Keratinocyte (primary cell): ENCODE results near the gene FAM186B. TPM values are rescaled to one million over a fixed set of nuclear protein-coding genes. Genes with fewer than 3 reads are reported as not detected.

Experiments
- DNase-seq: peaks from one replicate; pipeline ENCODE4 v3.0.0-alpha.2; 2011; ENCODE audit warnings: low read depth, missing footprints, low spot score
- FAIRE-seq: peaks from 2 replicates; lab custom pipeline; 2011; peaks lifted over from hg19 to GRCh38; lab: Jason Lieb, UNC
- H2AFZ ChIP-seq: 2 replicates; pipeline ENCODE4 v1.6.0; 2012; ENCODE audit warnings: low read length, control low read depth, inconsistent platforms; ENCODE audit not compliant: control insufficient read depth
- H3K27ac ChIP-seq: 2 replicates; pipeline ENCODE4 v1.5.1; 2011; ENCODE audit warnings: low read length; ENCODE audit not compliant: control insufficient read depth, insufficient read depth
- H3K27me3 ChIP-seq: 3 replicates; pipeline ENCODE4 v1.6.0; 2011; ENCODE audit warnings: low read length; ENCODE audit not compliant: control insufficient read depth, insufficient read depth; ENCODE audit errors: extremely low read depth
- H3K36me3 ChIP-seq, 2 experiments: 2 replicates in 1 of 2; 3 replicates in 1 of 2; pipeline ENCODE4 v1.5.1; 2011; ENCODE audit warnings: low read length in 2 of 2, mild to moderate bottlenecking in 1 of 2; ENCODE audit not compliant: control insufficient read depth in 2 of 2, insufficient read depth in 2 of 2; ENCODE audit errors: extremely low read depth in 1 of 2
- H3K4me1 ChIP-seq: 3 replicates; pipeline ENCODE4 v1.5.1; 2011; ENCODE audit warnings: low read length; ENCODE audit not compliant: control insufficient read depth, insufficient read depth; ENCODE audit errors: extremely low read depth
- H3K4me2 ChIP-seq: 3 replicates; pipeline ENCODE4 v1.6.0; 2011; ENCODE audit warnings: low read depth, low read length; ENCODE audit not compliant: control insufficient read depth, insufficient read depth; ENCODE audit errors: extremely low read depth
- H3K4me3 ChIP-seq, 3 experiments: fragments of 200-600 bp in 1 of 3; sonication (generic) in 1 of 3; 2 replicates in 2 of 3; 3 replicates in 1 of 3; pipeline ENCODE4 v1.5.1; 2011 to 2016; ENCODE audit warnings: low read length in 3 of 3, mild to moderate bottlenecking in 3 of 3, control low read depth in 2 of 3, inconsistent platforms in 1 of 3, low read depth in 1 of 3, mixed read lengths in 1 of 3, mixed run types in 1 of 3, moderate library complexity in 1 of 3; ENCODE audit not compliant: control insufficient read depth in 2 of 3, insufficient read depth in 2 of 3; ENCODE audit errors: extremely low read depth in 1 of 3
- H3K79me2 ChIP-seq: 2 replicates; pipeline ENCODE4 v1.6.0; 2012; ENCODE audit warnings: low read length; ENCODE audit not compliant: control insufficient read depth, insufficient read depth
- H3K9ac ChIP-seq: 3 replicates; pipeline ENCODE4 v1.6.0; 2011; ENCODE audit warnings: low read length; ENCODE audit not compliant: control insufficient read depth, insufficient read depth; ENCODE audit errors: extremely low read depth
- H3K9me1 ChIP-seq: 3 replicates; pipeline ENCODE4 v1.6.0; 2011; ENCODE audit warnings: low read length; ENCODE audit not compliant: control insufficient read depth, insufficient read depth; ENCODE audit errors: extremely low read depth
- H3K9me3 ChIP-seq: 2 replicates; pipeline ENCODE4 v1.5.1; 2012; ENCODE audit warnings: low read depth, low read length; ENCODE audit not compliant: control insufficient read depth
- H4K20me1 ChIP-seq: 3 replicates; pipeline ENCODE4 v1.6.0; 2011; ENCODE audit warnings: low read length; ENCODE audit not compliant: control insufficient read depth, insufficient read depth; ENCODE audit errors: extremely low read depth
- CTCF ChIP-seq, 3 experiments: IDR thresholded peaks in 1 of 3; conservative IDR thresholded peaks in 1 of 3; optimal IDR thresholded peaks in 1 of 3; 2 replicates in 2 of 3; 3 replicates in 1 of 3; pipeline versions ENCODE3 to v1.5.1; 2011; ENCODE audit warnings: low read length in 3 of 3, mild to moderate bottlenecking in 3 of 3, moderate library complexity in 2 of 3, control low read depth in 1 of 3, inconsistent platforms in 1 of 3; ENCODE audit not compliant: insufficient read depth in 2 of 3; ENCODE audit errors: extremely low read depth in 1 of 3
- EZH2 ChIP-seq: IDR thresholded peaks from one replicate; pipeline ENCODE4 v1.6.1; 2012; ENCODE audit warnings: inconsistent platforms, mild to moderate bottlenecking, low read length, moderate library complexity
- dilution Hi-C: fragments of 300-500 bp; cut with MboI; formaldehyde crosslinking; loops from one replicate; pipeline ENCODE4 v1.7.0; 2020; ENCODE audit warnings: low sequenced_read_pairs; ENCODE audit not compliant: extremely low pct_ligation_motif_present
- polyA plus RNA-seq, 5 experiments: library from polyadenylated mRNA; depleted of rRNA in 3 of 5; stranded (reverse) in 3 of 5; stranded (forward) in 1 of 5; unstranded in 1 of 5; fragments of >200 nt; gene quantifications; 1 replicate in 1 of 5; 2 replicates in 3 of 5; 3 replicates in 1 of 5; pipeline versions ENCODE4 v1.2.1 to v1.2.3, GENCODE V29; 2011 to 2012; ENCODE audit warnings: missing spikeins in 2 of 5, low read depth in 1 of 5, low replicate concordance in 1 of 5

The FAM186B gene
- polyA plus RNA-seq, 1 donor (not counting 4 experiments of a cell fraction or from before 2014, with no cell fraction given) = 0.13 TPM

GRCh38 chr12:49647827-49648711, 42.6 kb upstream of the FAM186B start:
- no peak for TF ChIP-seq EZH2
- TF ChIP-seq CTCF (optimal IDR thresholded peaks at IDR 0.05 in 1 of 3, IDR thresholded peaks at IDR 0.05 in 1 of 3, conservative IDR thresholded peaks at IDR 0.05 in 1 of 3; ENCODE audit: extremely low read depth in 1 of 3, insufficient read depth in 2 of 3, low read length in 3 of 3) = no peak
- Histone ChIP-seq H3K27me3 (no peaks in the 10 kb centered on the region), H3K9ac (no peak overlapping the region), H3K4me2 (no peak overlapping the region), H3K4me1 (peaks cover 12% of the 10 kb centered on the region), H3K79me2 (no peaks in the 10 kb centered on the region), H3K36me3 (peaks cover 10 to 28% of the 10 kb centered on the region in 2 experiments), H2AFZ (no peak overlapping the region), H3K9me3 (no peaks in the 10 kb centered on the region), H3K9me1 (no peaks in the 10 kb centered on the region), H4K20me1 (no peaks in the 10 kb centered on the region), H3K27ac (no peak overlapping the region), H3K4me3 (no peak overlapping the region)
- no peak for FAIRE-seq
- no peak for DNase-seq
- dilution Hi-C loops = no loop called here

GRCh38 chr12:49646871-49647654, 41.6 kb upstream of the FAM186B start:
- H3K4me3 ChIP-seq = no peak overlapping the region
- H4K20me1 ChIP-seq = no peaks in the 10 kb centered on the region
- no peak for FAIRE-seq
- TF ChIP-seq EZH2 (no peak), CTCF (optimal IDR thresholded peaks at IDR 0.05 in 1 of 3, IDR thresholded peaks at IDR 0.05 in 1 of 3, conservative IDR thresholded peaks at IDR 0.05 in 1 of 3; ENCODE audit: extremely low read depth in 1 of 3, insufficient read depth in 2 of 3, low read length in 3 of 3) (no peak)
- H2AFZ ChIP-seq = no peak overlapping the region
- dilution Hi-C loops = no loop called here
- H3K79me2 ChIP-seq = no peaks in the 10 kb centered on the region
- H3K9me3 ChIP-seq = no peaks in the 10 kb centered on the region
- no peak overlapping the region for H3K9ac ChIP-seq
- peaks cover 12% of the 10 kb centered on the region for H3K4me1 ChIP-seq
- H3K27ac ChIP-seq = no peak overlapping the region
- H3K27me3 ChIP-seq = no peaks in the 10 kb centered on the region
- H3K9me1 ChIP-seq = no peaks in the 10 kb centered on the region
- H3K36me3 ChIP-seq = peaks cover 11 to 28% of the 10 kb centered on the region in 2 experiments
- no peak for DNase-seq
- H3K4me2 ChIP-seq = no peak overlapping the region
